ENCODE results near the gene EVL.
"Not testable (repeated sequence)": the region's sequence is repeated elsewhere in the genome, so short reads cannot be mapped to it uniquely, and the experiment has no call there.

Gene EVL

GRCh38 chr14:100181876-100182551 is 116.8 kb downstream of the EVL start:
- not testable (repeated sequence) for H3K27ac Mint-ChIP-seq; H3K9me3 Mint-ChIP-seq; ATAC-seq (replicated peaks); H3K4me1 Mint-ChIP-seq; H3K4me3 Mint-ChIP-seq; H3K27me3 Mint-ChIP-seq; H3K36me3 Mint-ChIP-seq; DNase-seq

GRCh38 chr14:100187247-100187833 is 122.1 kb downstream of the EVL start:
- DNase-seq (no peak), ATAC-seq (replicated peaks) (no peak)
- H3K4me3 Mint-ChIP-seq, result no peak overlapping the region
- peaks cover 0 to 3% of the 10 kb centered on the region in 2 donors for H3K4me1 Mint-ChIP-seq
- no peaks in the 10 kb centered on the region for H3K36me3 Mint-ChIP-seq
- H3K9me3 Mint-ChIP-seq, result no peaks in the 10 kb centered on the region
- no peak overlapping the region for H3K27ac Mint-ChIP-seq
- no peaks in the 10 kb centered on the region for H3K27me3 Mint-ChIP-seq

GRCh38 chr14:100188392-100189030 is 123.3 kb downstream of the EVL start:
- DNase-seq (no peak), ATAC-seq (replicated peaks) (no peak)
- Mint-ChIP-seq H3K9me3 (no peaks in the 10 kb centered on the region), H3K27ac (no peak overlapping the region), H3K4me1 (peaks cover 5 to 14% of the 10 kb centered on the region in 2 donors), H3K27me3 (no peaks in the 10 kb centered on the region), H3K36me3 (no peaks in the 10 kb centered on the region), H3K4me3 (no peak overlapping the region)

- no peaks in the 10 kb centered on the region for H3K36me3 Mint-ChIP-seq
- no peak for ATAC-seq (replicated peaks)
These were observed 124.9 kb downstream of the EVL start for GRCh38 chr14:100190126-100190525.

GRCh38 chr14:100191584-100192249 is 126.5 kb downstream of the EVL start:
- H3K4me1 Mint-ChIP-seq, result peaks cover 10 to 20% of the 10 kb centered on the region in 2 donors
- ATAC-seq (replicated peaks) (no peak), DNase-seq (no peak)
- H3K4me3 Mint-ChIP-seq, result peak overlapping the region in 1 of 2 donors; percentile 84
- H3K27ac Mint-ChIP-seq, result peak overlapping the region; percentile 96
- H3K27me3 Mint-ChIP-seq, result no peaks in the 10 kb centered on the region
- no peaks in the 10 kb centered on the region for H3K36me3 Mint-ChIP-seq
- H3K9me3 Mint-ChIP-seq, result no peaks in the 10 kb centered on the region

More at GRCh38 chr14:100190126-100190525, 124.9 kb downstream of the EVL start:
- no peak overlapping the region for H3K4me3 Mint-ChIP-seq
- no peaks in the 10 kb centered on the region for H3K9me3 Mint-ChIP-seq
- H3K27me3 Mint-ChIP-seq, result no peaks in the 10 kb centered on the region
- no peak overlapping the region for H3K27ac Mint-ChIP-seq
- peaks cover 10 to 20% of the 10 kb centered on the region in 2 donors for H3K4me1 Mint-ChIP-seq
- DNase-seq, result no peak

- no peaks in the 10 kb centered on the region for H3K9me3 Mint-ChIP-seq
- H3K27me3 Mint-ChIP-seq, result no peaks in the 10 kb centered on the region
- no peaks in the 10 kb centered on the region for H3K36me3 Mint-ChIP-seq
- ATAC-seq (replicated peaks) (no peak), DNase-seq (peak; percentile 7)
- H3K27ac Mint-ChIP-seq, result peak overlapping the region; percentile 96
- peak overlapping the region; percentile 81 to 84 for H3K4me3 Mint-ChIP-seq
- H3K4me1 Mint-ChIP-seq, result peaks cover 10 to 20% of the 10 kb centered on the region in 2 donors
These were observed 127.0 kb downstream of the EVL start for GRCh38 chr14:100192250-100192671.

- H3K4me3 Mint-ChIP-seq, result peak overlapping the region; percentile 81 to 84
- peak; percentile 98 to 99 for ATAC-seq (replicated peaks)
- H3K27me3 Mint-ChIP-seq, result no peaks in the 10 kb centered on the region
- H3K36me3 Mint-ChIP-seq, result no peaks in the 10 kb centered on the region
- peaks cover 10 to 20% of the 10 kb centered on the region in 2 donors for H3K4me1 Mint-ChIP-seq
- H3K27ac Mint-ChIP-seq, result peak overlapping the region; percentile 96
- H3K9me3 Mint-ChIP-seq, result no peaks in the 10 kb centered on the region
- DNase-seq, result peak; percentile 100
These were observed 127.6 kb downstream of the EVL start for GRCh38 chr14:100192672-100193416.

All from stimulated activated naive B cell treated with anti-CD40 and anti-IgM and Interleukin-4, amounts not matched to agents 10 μg/mL and 1 μg/mL and 100 μg/mL, for 72 hours (primary cell).